NOMO-1 treated with DMSO at 0.1 percent for 48 hours (cell line): ENCODE results near the gene NPW.
A peak's percentile ranks its signal among the peaks of the same experiment; 100 is the strongest.

Experiments
- DNase-seq: peaks from one replicate; lab custom pipeline; 2025; ENCODE audit not compliant: unreplicated experiment; lab: John Stamatoyannopoulos, UW

Gene NPW

GRCh38 chr16:2019518-2019920, at the start of gene NPW:
Gene NPW (plus strand): TSS chr16:2019785.
- no peak for DNase-seq

- peak; percentile 88 for DNase-seq
These were observed 47.6 kb upstream of the NPW start, which contains the start of gene TBL3 for GRCh38 chr16:1971796-1972489. Gene TBL3 (plus strand): TSS chr16:1972053. CDS start chr16:1972165, 112 bp downstream.

GRCh38 chr16:1972490-1972877, 47.1 kb upstream of the NPW start:
- DNase-seq = no peak

- no peak for DNase-seq
These were observed 46.0 kb upstream of the NPW start for GRCh38 chr16:1973461-1974156.

GRCh38 chr16:1974157-1975070, 45.2 kb upstream of the NPW start:
- no peak for DNase-seq

- no peak for DNase-seq
These were observed 44.0 kb upstream of the NPW start for GRCh38 chr16:1975432-1976215.

GRCh38 chr16:1976216-1976520, 43.4 kb upstream of the NPW start:
- no peak for DNase-seq

GRCh38 chr16:1976951-1977874, 42.4 kb upstream of the NPW start:
- no peak for DNase-seq

- DNase-seq = no peak
These were observed 41.7 kb upstream of the NPW start for GRCh38 chr16:1977875-1978268.

- no peak for DNase-seq
These were observed 41.0 kb upstream of the NPW start for GRCh38 chr16:1978476-1979120.

- no peak for DNase-seq
These were observed 40.1 kb upstream of the NPW start for GRCh38 chr16:1979271-1980029.

- DNase-seq = no peak
These were observed 39.4 kb upstream of the NPW start for GRCh38 chr16:1980030-1980769.

GRCh38 chr16:1980770-1981087, 38.9 kb upstream of the NPW start:
- no peak for DNase-seq

GRCh38 chr16:1981398-1981836, 38.2 kb upstream of the NPW start, which contains the start of gene NOXO1:
Gene NOXO1 (minus strand): TSS chr16:1981469. CDS start chr16:1981179, 290 bp downstream.
- DNase-seq = no peak

GRCh38 chr16:1982013-1982433, 37.6 kb upstream of the NPW start:
- DNase-seq = no peak

GRCh38 chr16:1982991-1983543, 36.5 kb upstream of the NPW start:
- DNase-seq = no peak

- DNase-seq = peak; percentile 86
These were observed 35.8 kb upstream of the NPW start, which contains the start of gene GFER for GRCh38 chr16:1983544-1984346. Gene GFER (plus strand): TSS chr16:1984193. CDS start chr16:1984219, 26 bp downstream.
